HG03432 (cell line): Measurements from ENCODE around the gene TM4SF20.

Experiments used
- ATAC-seq: cut with Tn5 transposase; IDR thresholded peaks from one replicate; pipeline ENCODE4 v1.9.1; 2021; ENCODE audit warnings: mild to moderate bottlenecking, moderate library complexity; ENCODE audit not compliant: unreplicated experiment

Gene TM4SF20, protein sequence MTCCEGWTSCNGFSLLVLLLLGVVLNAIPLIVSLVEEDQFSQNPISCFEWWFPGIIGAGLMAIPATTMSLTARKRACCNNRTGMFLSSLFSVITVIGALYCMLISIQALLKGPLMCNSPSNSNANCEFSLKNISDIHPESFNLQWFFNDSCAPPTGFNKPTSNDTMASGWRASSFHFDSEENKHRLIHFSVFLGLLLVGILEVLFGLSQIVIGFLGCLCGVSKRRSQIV

DNA sequence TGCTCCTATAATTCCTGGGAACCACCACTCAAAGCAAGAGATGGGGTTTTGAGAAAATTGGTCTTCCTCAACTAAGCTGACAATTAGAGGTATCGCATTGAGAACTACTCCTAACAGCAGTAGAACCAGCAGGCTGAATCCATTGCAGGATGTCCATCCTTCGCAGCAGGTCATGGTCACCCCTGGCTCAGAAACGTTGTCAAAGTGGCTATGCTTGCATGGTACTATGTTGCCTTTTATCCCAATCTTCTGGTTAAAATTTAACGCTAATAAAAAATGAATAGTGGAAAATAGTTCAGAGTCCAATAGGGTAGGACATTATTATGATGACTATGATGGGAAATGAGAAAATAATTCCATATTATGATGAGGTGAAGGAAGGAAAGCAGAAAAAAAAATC, at the start of gene TM4SF20:
TSS of gene TM4SF20 (minus strand) at position 212 of the 400 bp plus-strand sequence. CDS start at position 174, 38 bp downstream.
- no peak for ATAC-seq

DNA sequence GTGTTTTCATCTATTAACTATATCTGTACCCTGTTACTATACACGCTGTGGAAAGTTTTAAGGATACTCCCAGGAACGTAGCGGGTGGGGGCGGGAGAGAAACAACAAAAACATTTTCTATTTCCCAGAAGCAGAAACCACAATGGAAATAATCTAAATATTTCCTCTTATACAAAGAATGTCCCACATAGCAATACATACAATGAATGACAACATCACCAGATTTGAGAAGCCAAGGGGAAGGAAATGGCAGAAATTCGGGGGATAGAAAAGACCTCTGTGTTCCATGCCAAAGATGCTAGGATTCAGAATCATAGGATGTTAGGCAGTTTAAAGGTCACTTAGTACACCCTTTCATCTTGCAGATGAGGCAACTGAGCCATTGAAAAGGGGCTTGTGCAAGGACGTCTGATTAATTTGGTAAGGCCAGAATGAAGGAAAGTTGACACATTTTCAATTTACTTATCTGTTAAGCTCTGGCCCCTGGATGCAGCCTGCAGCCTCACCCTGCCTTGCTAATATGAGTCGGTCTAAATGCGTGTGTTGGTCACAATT, 49.7 kb upstream of the TM4SF20 start:
- no peak for ATAC-seq

DNA sequence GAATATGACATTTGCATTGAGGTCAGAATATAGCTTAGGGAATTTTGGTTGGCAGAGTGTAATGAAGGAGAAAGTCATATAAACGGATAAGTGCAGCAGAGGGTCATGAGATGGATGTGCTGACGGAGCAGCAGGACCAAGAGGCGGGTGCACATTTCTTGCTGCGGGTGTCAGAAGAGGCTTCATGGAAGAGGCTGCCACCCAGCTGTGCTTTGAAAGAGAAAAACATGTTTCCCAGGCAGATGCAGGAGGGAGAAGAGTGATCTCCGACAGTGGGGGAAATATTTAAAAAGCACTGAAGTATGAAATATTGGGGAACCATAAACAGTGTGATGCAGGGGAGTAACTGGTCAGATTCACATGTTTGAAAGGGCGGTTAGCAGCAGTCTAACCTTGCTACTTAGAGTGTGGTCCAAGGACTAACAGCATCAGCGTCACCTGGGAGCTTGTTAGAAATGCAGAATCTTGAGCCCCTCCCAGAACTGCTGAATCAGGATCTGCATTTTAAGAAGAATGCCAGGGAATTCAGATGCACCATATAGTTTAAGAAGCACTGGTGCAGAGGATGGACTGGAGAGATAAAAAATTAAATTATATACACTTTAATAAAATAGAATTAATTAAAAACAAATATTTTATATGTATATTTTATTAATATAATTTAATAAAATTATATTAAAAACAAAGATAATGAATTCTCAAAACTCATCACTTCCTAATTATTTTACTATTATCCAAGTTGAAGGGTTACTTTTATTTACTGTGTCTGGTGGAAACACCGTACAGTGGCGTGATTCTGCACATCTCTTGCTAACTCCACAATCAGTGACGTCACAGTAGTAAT, 44.8 kb upstream of the TM4SF20 start:
- ATAC-seq = no peak

DNA sequence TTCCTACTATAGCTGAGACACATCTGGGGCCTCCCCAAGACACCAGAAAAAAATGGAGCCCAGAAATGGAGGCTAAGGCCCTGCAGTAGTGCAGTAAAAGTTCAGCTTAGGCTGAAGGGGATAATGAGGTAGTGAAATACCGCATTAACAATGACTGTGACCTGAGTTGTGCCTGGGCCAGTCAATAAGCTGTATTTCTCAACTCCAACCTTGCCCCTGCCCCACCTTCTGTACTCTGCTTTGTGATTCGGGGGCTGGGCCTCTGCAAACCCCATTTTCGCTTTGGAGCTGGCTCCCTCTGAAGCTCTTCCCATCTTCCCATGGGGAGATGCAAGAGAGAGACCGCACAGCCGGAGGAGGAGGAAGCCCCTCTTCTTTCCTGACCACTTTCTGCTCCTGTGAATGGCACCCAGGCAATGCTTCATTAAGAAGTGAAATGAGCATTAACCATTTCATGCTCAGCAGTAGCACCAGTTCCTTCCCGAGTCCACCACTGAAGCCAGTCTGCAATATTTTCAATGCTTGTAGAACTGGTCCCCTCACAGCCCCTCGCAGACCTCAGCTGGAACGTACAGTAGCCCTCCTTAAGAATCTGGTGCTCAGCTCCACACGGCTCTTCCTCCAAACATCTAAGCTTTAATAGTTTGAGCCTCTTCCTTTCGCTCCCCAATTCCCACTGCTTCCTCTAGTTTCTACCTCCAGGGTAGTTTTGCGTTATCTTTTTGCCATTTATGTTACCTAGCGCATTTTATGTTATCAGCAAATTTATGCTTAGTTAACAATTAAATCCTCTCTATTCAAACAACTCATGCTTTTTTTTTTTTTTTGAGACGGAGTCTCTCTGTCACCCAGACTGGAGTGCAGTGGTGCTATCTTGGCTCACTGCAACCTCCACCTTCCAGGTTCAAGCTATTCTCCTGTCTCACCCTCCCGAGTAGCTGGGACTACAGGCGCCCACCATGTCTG, 41.3 kb upstream of the TM4SF20 start:
- no peak for ATAC-seq

DNA sequence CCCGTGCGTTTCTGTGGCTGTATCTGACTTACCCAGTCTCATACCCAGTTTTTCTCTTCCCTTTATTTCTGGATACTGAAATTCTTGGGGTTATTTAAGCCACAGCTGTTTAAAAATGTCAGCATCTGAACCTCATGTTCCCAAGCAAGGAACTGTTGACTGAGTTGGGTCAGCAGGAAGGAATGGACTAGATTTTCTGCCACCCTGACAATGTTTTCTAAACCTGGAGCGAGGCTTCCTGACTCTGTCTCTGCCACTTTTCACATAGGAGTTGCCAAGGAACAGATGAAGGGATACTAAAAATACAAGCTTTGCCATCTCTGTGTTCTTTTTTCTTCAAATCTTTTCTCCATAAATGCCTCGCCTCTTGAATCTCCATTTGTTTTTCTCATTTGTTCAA, 37.6 kb upstream of the TM4SF20 start:
- no peak for ATAC-seq

DNA sequence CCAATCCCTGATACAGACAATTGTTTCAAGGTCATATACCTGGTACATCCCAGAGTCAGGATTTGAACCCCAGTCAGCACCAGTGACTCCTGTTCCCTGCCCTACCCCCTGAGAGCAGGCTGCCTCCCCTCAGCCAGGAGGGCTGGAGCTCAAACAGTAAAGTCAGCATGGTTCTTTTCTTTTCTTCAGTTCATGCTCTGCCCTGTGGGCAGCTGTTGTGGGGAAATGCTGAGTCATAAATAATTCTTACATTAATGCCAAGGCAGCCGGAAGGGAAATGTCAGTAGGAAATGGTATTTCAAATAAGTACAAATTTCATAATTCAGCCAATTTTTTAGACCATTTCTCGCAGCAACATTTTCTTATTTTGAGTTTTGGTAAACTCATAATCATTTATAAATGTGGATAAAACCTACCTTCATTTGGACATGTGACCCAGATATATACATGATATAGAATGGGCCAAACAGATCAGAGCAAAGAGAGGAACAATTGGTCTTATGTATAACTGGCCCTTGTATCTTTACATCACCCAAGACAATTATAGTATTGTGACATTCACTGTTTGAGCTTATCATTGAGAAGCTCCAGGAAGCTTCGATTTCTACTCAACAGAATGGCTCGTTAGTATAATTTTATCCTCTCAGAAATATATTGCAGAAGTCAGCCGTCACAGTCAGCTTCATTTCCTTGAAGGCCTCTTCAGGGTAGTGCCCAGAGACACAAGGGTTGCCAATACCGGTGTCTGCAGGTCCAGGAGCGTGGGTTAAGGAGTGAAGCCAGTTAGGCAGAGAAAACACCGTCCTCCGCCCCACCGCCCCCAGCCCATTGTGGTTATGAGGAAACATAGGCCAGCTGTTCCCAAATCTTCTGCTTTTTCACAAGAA, 36.7 kb upstream of the TM4SF20 start:
- ATAC-seq = peak; percentile 41

DNA sequence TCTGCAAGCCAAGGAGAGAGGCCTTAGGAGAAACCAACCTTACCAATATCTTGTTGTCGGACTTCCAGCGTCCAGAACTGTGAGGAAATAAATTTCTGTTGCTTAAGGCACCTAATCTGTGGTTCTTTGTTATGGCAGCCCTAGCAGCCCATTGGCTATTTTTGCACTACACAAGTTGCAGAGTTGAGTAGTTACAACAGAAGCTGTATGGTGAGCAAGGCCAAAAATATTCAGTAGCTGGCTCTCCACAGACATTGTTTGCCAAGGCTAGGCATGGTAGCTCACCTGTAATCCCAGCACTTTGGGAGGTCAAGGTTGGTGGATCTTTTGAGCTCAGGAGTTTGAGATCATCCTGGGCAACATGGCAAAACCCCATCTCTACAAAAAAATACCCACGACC, 35.7 kb upstream of the TM4SF20 start:
- ATAC-seq = no peak

DNA sequence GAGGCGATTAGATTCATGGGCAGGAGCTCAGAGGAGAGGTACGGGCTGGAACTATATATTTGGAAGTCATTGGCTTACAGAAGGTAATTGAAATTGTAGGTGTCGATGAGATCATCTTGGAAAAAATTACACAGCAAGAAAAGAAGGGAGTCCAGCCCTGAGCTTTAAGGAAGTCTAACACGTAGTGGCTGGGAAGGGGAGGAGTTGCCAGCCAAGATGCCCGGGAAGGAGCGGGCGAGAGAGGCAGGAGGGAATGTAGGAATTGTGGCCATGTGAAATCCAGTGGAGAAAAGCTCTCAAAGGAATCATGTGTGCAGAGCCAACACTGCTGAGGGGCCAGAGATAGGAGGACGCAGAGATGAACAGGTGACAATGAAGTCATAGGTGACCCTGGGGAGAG, 34.3 kb upstream of the TM4SF20 start:
- ATAC-seq = no peak

DNA sequence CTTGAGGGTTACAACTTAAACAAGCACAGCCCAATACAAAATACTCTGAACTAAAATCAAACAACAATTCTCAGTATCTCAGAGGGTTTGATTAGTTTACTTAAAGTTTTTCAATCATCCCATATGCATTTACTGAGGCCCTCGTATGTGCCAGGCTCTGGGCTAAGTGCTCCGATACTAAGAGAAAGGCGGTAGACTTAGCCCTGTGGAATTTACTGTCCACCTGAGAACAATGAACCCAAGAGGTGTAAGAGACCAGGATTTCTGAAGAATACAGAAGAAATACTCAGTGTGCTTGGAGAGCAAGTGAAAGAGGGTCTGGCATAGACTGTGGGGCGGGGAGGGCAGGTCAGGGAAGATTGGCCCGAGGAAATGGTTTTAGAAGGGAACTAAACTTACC, 33.8 kb upstream of the TM4SF20 start:
- ATAC-seq = no peak

DNA sequence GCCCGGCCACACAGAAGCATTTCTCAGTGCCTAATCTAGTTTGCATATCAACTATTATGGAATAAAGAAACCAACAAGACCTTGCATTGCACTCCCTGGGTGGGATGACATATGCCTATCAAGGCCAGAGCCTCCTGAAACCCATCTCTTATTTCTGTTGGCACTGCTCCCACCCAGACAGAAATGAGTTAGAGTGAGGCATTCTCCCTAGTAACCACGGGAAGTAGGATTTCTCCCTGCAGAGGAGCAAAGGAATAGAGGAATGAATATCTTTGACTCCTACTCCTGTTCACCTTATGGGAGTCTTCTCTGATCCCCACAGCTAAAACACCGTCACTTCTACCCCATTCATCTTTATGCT, 32.9 kb upstream of the TM4SF20 start:
- no peak for ATAC-seq

DNA sequence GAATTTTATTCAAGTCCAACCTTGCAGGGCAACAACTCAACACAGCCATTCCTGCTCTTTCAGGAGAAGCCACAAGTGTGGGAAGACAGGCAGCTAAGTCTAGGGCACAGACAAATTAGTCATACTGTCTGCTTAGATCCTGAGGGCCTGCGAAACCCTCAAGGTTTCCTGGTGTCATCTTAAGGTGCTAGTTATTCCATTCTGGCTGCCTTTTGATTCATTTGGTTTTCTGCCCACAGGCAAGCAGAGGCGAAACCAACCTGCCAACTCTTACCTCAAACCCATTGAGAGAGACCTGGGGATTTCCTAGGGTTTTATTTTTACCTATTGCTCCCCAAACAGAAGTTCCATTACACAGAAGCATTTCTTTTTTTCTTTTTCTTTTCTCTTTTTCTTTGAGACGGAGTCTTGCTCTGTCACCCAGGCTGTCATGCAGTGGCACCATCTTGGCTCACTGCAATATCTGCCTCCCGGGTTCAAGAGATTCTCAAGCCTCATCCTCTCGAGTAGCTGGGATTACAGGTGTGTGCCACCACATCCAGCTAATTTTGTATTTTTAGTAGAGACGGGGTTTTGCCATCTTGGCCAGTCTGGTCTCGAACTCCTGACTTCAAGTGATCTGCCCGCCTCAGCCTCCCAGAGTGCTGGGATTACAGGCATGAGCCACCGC, 32.3 kb upstream of the TM4SF20 start:
- ATAC-seq = peak; percentile 83

DNA sequence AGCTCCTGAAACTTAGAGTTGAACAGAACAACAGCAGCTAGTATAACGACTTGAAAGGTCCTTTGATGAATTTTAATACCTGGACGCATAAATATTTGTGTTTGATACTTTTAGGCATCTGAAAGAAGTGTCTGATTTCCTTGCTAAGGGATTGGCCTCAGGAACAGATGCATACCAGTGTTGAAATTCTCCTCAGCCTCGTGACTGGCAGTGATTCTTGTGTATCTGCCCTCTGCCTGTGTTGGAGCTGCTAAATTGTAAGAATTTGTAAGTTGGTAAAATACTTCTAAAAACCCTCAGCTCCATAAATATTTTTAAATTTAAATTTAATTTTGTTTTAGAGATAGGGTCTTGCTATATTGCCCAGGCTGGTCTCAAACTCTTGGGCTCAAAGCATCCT, 31.1 kb upstream of the TM4SF20 start:
- no peak for ATAC-seq

DNA sequence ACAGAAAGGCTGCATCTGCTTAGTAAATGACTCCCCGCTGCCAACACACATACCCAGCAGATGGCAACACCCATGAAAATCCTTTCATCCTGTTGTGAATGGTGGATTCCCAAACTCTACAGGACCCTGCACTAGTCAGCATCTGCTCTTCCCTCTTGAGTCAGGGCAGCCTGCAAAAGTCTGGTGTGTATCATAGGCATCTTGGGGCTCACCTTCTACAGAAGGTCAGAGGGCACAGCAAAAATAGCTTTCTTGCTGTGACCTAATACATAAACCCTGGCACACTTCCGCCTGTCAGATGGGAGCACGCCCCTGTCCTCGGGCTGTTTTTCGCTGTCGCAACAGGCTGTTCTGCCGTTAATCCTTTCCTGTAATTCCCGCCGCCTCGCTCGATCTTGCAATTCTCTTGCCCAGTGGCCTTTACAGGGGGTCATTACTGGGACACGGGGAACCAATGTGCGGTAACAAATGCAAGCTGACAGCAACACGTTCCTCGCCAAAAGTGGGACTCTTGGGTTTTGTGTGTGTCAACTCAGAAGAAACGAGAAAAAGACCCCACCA, 28.6 kb upstream of the TM4SF20 start:
- ATAC-seq = no peak

DNA sequence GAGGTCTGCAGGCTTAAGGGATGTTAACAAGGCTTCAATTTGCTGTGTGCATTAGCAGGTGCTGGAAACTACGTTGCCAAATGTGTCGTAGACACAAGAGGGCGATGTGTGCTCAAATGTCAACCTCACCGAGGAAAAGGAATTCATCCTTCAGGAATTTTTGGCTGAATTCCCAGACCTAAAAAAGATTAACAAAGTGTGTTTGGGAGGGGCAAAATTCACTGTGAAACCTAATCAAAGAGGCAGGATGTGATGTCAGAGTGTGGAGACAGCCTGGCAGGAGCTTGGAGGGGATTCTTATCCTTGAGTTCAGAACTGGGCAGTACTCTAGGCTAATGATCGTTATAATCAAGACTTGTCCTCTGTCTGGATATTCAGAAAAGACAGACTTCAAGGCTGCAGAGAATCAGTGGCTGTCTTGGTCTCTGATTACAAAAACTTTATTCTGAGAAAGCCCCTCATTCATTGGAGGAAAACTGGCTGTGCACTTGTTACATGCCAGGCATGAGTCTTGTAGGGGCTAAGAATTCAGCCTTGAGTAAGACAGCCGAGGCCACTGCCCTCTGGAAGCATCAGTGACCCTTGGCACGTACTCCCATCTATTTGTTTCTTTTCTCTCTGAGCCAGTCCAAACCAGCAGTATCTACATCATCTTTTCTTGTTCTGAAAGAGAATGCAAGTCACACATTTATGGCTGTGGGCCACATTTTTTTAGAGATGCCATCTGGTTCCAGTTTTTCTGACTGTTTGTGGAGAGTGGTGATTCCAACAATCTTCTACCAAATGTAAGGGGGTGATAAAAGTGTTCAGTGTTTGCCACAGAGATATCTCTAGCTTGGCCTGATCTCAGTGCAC, 27.3 kb upstream of the TM4SF20 start:
- ATAC-seq = peak; percentile 54

DNA sequence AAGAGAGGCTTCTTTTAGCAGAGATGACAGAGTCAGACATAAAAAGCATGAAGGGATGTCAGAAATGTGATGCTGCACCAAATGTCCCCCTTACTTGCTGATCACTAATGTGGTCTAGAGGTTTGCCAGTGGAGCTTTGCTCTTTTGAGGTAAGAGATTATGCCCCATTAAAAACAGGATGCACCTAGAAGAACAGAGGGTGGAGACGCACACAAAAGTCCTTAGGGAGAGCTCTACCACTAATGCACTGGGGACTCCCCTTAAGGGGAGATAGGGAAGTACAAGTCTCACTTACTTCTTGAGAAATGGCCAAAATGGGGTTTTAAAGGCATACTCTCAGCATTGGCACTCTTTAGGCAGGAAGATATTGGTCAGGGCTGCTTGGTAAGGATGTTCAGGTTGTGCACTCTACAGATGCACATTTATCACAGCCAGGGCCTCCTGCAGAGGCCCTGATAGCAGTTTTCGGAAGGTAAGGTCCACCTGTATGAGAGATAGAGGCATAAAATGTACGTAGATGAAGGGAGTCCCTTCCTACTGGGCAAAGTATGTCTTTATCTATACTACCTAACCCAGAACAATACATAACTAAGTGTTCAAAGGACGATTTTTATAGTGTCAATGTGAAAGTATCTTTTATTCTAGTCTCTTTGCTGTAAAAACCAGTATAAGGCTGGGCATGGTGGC, 25.6 kb upstream of the TM4SF20 start:
- ATAC-seq = no peak

DNA sequence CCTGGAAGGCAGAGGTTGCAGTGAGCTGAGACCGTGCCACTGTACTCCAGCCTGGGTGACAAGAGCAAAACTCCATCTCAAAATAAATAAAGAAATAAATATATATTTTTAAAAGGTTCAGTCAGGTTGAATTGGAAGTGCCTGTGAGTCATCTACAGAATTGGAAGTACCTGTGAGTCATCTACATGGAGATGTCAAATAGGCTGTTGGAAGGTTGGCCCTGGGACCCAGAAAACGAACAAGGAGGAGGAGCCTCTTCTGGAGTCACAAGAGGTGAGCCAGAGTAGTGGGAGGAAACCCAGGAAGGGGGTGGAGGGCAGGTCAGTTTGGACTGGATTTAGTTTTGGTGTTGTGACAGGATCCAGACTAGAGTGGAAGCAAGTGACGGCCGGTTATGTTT, 23.9 kb upstream of the TM4SF20 start:
- ATAC-seq = no peak

DNA sequence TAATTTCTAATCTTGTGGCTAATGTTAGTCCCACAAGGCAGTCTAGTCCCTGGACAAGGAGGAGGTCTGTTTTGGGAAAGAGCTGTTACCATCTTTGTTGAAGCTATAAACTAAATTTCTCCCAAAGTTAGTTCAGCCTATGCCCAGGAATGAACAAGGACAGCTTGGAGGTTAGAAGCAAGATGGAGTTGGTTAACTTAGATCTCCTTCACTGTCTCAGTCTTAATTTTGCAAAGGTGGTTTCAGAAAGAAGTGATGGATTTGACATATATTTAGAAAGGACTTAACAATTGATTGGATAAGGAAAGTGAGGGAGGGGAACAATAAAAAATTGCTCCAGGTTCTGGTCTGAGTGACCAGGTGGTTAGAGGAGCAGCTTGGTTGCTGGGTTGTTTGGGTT, 23.2 kb upstream of the TM4SF20 start:
- ATAC-seq = no peak

DNA sequence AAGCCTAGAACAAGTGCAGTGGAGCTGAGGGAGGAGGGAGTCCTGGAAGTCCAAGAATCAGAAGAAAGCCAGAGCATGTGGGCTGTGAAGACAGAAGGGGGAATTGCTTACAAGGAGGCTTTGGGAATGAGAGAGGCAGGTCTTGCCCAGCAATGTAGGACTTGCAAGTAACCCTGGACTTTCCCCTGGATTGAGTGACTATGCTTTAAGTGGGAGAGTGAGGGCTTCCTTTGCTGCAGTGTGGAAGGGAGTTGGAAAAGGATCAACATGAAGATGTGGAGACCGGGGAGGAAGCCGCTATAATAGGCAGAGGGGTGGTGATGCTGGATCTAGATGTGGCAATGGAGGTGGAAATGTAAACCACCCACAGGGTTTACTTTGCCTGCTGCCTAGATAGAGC, 22.4 kb upstream of the TM4SF20 start:
- no peak for ATAC-seq
